HG02759 (cell line): Measurements from ENCODE around the gene TBC1D7.
A peak's percentile ranks its signal among the peaks of the same experiment; 100 is the strongest.

Source experiments
- ATAC-seq: cut with Tn5 transposase; IDR thresholded peaks from one replicate; pipeline ENCODE4 v1.9.1; 2021; ENCODE audit warnings: mild to moderate bottlenecking, moderate library complexity; ENCODE audit not compliant: unreplicated experiment

The TBC1D7 gene

DNA sequence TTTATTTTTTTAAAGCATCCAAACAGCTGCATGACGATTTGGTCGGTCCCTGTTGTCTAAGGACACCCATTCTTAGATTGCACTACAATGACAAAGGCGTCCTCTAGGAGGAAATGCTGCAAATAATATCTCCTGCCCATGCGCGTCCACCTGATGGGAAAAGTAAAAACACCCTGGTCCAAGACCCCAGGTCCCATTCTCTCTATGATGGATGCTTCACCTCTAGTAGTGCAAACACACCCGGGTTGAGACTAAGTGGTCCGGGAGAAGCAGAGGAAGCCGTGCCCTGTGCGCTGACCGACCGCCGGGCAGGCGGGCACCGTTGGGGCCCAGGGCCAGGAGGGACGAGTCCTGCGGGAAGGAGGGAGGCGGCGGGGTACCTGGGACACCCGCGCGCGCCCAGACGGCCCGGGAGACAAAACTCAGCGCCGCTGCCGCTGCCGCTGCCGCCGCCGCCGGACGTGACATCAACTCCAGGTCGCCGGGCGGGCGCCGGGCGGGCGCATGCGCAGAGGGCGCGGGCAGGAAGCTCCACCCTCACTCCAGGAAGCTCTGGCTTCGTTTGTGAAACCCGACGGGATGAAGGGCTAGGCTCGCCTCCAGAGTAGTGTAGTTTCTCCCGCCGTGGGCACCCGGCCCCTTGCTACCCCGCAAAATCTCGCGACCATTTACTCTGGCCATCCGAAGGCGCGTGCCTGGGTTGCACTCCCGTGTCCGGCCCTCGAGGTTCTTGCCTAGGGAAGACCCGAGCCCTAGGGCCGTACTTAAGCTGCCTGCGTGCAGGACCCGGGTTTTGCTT is at the start of gene TBC1D7:
TBC1D7 (minus strand) TSS at position 462 of the 799 bp plus-strand sequence. CDS start 1,639 bp downstream, outside the sequence.
- ATAC-seq = peak; percentile 95

- no peak for ATAC-seq
These were observed 48.9 kb upstream of the TBC1D7 start for GRCh38 chr6:13377054-13377758.

- peak; percentile 65 for ATAC-seq
These were observed 47.1 kb upstream of the TBC1D7 start for GRCh38 chr6:13375360-13375878.

DNA sequence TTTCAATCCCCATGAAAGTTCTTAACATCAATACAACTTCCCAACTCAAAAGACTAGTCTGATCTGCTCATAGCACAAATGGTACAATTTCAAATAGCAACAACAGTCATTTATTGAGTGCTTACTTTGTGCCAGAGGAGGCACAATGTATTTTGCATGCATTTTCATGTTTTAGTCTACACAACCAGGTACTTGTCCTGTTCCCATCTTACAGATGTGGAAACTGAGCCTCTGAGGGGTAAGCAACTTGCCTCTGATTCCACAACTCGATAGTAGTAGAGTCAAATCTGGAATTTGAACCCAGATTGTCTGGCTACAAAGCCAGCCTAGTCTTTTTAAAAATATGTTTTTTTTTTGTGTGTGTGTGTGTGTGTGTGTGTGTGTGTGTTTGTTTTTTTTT is 45.6 kb upstream of the TBC1D7 start:
- ATAC-seq = no peak

- no peak for ATAC-seq
These were observed 45.1 kb upstream of the TBC1D7 start for GRCh38 chr6:13373488-13373886.

DNA sequence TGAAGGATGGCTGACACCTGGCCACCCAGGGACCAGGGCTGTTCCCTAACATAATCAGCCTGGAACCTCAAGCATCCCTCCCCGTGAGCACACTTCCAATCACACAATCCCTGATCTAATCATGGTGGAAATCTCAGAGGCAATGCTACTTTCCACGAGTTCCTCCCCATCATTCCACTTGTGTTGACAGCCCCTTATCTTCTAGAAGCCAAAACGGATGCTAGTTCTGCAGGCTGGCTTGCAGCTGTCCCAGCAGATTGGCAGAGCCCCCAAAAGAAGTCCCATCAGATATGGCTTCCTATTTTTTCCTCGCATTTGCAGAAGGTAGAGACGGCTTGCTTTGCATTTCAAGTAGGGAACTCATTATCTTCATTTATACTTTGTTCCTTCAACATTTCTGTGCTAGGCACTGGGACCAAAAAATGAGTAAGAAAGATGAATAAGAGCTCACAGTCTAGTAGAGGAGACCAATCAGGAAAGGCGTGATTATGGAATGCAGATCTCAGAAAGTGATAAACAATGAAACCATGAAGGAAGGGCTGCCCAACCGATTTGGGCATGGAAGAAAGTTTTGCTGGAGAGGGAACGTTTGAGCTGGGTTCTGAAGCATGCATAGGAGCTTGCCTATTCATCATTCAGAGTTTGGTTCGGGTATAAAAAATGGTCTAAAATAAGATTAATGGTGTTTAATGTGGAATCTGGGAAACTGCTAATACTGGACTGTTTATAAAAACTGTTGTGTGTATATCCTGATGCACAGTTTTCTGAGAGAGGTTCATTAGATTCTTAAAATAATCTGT is 44.6 kb upstream of the TBC1D7 start:
- ATAC-seq = no peak

- no peak for ATAC-seq
These were observed 43.7 kb upstream of the TBC1D7 start for GRCh38 chr6:13372076-13372475.

DNA sequence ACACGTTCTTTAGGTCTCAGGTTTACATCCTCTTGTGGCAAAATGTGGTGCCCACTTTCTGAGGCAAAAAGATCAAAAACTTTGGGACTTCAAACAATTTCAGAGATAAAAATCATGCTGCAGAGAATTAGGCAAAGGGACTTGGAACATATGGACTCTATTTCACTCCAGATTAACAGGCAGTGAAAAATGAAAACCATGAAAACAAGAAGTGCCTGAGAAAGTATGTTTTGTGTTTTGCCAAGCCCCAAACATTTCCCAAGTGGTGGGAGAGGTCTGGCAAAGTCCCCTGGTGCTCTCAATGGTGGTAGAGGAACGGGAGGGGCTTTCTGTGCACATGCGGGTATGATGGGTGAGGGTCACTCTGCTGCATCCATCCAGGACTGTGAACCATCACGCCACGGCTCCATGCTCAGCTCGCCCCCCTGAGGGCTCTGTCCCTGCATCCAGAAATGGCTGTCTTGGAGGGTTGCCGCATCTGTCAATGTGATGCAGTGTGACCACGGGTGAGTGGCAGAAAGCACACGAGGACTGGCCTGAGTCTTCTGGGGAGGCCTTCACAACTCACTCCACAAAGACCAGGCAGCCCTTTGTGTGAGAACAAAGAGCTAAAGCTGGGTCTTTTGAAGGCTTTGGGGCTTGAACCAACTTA is 43.2 kb upstream of the TBC1D7 start:
- ATAC-seq = no peak

GRCh38 chr6:13370623-13371022 is 42.3 kb upstream of the TBC1D7 start:
- ATAC-seq = no peak

DNA sequence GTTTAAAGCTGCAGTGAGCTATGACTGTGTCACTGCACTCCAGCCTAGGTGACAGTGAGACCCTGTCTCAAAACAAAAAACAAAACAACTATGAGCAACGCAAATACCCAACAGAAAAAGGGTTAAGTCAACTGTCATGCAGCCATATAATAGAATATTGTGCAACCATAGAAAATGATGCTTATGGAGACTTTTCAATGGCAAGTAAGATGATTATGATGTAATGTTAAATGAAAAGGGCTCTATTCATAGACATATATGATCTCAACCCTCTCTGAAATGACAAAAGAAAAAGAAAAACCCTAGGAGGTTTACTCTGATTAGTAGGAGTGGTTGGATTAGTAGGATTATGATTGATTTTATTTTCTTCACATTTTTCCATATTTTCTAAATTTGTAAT is 41.3 kb upstream of the TBC1D7 start:
- ATAC-seq = no peak

DNA sequence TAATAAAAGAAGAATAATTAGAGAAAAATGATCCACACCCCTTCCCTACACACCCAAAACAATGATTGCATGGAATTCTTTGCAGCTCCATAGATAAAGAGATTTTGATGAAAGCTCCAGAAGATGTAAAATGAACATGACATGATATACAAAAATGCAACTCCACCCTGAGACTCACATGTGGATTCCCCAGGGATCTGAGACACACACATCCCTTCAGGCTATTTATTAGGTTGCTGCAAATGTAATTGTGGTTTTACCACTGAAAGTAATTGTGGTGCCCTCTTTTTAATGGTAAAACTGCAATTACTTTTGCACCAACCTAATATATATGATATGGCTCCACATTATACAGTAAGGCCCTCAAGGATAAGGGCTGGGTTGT is 40.4 kb upstream of the TBC1D7 start:
- no peak for ATAC-seq

DNA sequence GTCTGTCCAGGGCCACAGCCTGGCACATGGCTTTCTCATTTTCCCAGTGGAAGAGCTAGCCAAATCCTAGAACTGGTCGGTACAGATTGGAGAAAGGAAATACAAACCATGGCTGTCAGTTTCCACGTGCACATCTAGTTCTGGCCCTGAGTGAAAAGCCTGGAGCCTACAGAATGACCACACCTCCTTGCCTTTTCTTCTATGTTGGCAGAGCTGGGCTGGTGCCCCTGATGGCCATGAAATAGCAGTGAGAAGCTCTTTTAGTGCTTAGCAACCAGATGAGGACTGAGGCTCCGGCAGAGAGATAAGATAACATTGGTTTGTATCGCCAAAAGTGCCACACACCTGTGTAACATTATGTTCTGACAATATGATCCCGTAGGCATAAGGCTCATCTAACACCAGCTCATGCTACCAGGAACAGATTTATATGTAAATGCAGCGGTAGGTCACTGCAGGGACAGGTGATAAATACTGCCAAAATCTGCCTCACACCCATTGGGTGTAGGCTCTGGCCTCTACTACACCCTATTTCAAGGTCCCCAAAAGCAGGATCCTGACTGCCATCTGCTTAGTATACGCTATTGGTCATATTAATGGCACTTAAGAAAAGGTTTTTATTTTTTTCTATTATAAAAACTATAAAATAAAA is 39.9 kb upstream of the TBC1D7 start:
- ATAC-seq = no peak

DNA sequence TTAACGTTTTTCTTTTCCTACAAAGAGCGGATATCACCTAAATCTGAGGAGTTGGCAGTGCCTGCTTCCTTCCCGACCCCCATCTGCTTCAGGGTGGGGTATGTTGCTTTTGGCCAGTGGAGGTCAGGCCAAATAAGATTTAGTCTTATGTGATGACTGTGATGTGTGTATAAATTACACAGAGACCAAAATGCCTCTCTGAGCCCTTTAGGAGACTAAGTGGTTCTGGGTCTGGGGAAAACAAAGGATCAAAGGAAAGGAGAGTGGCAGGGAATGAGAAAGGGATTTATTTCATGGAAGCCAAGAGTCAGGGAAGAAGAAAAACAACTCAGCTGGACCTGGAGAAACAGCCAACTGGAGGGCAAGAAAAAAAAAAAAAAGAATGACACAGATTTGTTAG is 39.1 kb upstream of the TBC1D7 start:
- no peak for ATAC-seq

DNA sequence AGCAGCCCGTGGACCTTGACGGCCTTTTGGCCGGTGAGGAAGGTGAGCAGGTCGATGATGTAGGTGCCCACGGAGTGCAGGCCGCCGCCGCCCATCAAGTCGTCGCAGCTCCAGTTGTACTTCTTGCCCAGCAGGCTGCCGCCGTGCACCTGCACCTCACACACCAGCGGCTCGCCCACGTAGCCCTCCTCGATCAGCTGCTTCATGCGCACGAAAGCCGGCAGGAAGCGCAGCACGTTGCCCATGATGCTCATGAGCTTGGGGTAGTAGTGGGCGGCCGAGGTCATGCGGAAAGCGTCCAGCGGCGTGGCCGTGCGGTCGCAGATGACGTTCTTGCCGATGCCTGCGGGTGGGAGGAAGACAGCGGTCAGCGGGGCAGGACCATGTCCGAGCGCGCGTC is 37.0 kb upstream of the TBC1D7 start:
- ATAC-seq = no peak

GRCh38 chr6:13364842-13365241 is 36.5 kb upstream of the TBC1D7 start:
- ATAC-seq = no peak

DNA sequence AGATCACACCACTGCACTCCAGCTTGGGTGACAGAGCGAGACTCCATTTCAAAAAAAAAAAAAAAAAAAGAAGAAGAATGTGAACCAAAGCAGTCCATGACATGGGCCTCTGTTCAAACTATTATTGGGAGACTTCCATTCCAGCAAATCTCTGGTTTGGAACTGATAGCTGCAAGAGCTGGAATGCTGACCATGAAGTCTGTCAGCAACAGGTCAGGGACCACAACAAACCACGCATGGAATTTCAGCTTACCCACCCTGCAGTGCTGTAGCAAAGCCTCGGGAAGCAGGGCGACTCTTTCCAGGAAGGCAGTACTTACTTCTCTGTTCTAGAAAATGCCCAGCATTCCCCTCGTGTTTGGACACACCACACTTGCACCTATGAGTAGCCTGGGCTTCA is 34.1 kb upstream of the TBC1D7 start:
- no peak for ATAC-seq

DNA sequence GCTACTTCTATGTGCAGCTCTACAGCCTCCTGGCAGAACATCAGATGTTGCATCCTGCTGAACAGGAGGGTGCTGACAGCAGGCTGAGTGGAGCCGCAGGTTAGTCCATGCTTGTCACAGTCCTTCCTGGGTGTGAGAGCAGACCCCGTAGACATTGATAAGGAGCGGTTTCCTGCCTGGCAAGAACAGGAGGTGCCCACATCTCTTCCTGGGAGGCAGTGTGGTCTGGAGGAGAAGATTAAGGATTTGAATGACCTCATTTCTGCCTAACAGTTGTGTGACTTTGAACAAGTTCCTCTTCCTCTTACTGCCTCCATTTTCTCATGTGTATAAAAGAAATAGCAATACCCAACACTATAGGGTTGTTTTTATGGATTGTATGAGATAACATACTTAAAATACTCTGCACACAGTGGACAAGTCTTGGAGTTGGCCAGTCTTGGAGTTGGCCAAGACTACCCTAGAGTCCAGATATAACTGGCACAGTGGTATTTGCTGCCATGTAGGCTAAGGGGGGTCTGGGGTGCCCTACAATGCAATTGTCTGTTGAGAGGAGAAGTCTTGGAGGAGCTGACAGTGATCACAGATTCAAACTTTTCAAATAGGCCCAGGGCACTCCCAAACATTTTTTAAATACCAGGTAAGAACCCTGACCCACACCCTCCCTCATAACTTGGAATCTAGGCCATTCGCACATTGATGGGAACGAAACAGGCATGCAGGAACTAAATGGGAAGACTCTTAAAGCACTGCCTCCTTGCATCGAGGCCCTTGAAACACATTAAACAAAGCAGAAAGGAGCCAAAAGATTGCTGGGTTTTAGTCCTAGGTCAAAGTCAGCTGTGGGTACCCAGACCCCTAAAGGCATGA is 32.6 kb upstream of the TBC1D7 start:
- no peak for ATAC-seq

- no peak for ATAC-seq
These were observed 30.9 kb upstream of the TBC1D7 start for GRCh38 chr6:13359287-13359686.

- ATAC-seq = no peak
These were observed 30.2 kb upstream of the TBC1D7 start for GRCh38 chr6:13358511-13358910.
